ENCODE data around the gene FTCDNL1. TPM values are rescaled to one million over a fixed set of nuclear protein-coding genes. Genes with fewer than 3 reads are reported as not detected.
A peak's percentile ranks its signal among the peaks of the same experiment; 100 is the strongest.

FTCDNL1 gene
- total and polyA plus RNA-seq, 4 donors: 2.1 to 5.3 (median 4.1) TPM

GRCh38 chr2:199727306-199727705 is 123.7 kb downstream of the FTCDNL1 start:
- no peaks in the 10 kb centered on the region for H3K4me1 ChIP-seq (ENCODE audit: control insufficient read depth in 4 of 4, insufficient read depth in 4 of 4, low read length in 3 of 4)
- no peak overlapping the region for H3K9ac ChIP-seq (ENCODE audit: low read depth in 1 of 2, low read length in 2 of 2)
- H3K36me3 ChIP-seq (ENCODE audit: control insufficient read depth in 4 of 4, insufficient read depth in 3 of 4, low read depth in 1 of 4, low read length in 3 of 4): no peaks in the 10 kb centered on the region
- DNase-seq (ENCODE audit: low spot score): no peak
- H3K27me3 ChIP-seq (ENCODE audit: control insufficient read depth in 4 of 4, insufficient read depth in 4 of 4, low read length in 3 of 4): no peaks in the 10 kb centered on the region
- no peak overlapping the region for H3K4me3 ChIP-seq (ENCODE audit: low read depth in 1 of 3, low read length in 3 of 3)
- 96% methylated on average over 1 of the region's 1 CpG for WGBS
- H3K9me3 ChIP-seq (ENCODE audit: control insufficient read depth in 4 of 4, low read length in 3 of 4): no peaks in the 10 kb centered on the region
- no peak overlapping the region for H3K27ac ChIP-seq (ENCODE audit: low read depth in 1 of 2, low read length in 2 of 2)
- TF ChIP-seq MAX (IDR thresholded peaks at IDR 0.05): no peak
- no peak for TF ChIP-seq FOXA2 (IDR thresholded peaks at IDR 0.05)

GRCh38 chr2:199718074-199718473 is 132.9 kb downstream of the FTCDNL1 start:
- Histone ChIP-seq H3K27me3 (ENCODE audit: control insufficient read depth in 4 of 4, insufficient read depth in 4 of 4, low read length in 3 of 4) (no peaks in the 10 kb centered on the region), H3K4me3 (ENCODE audit: low read depth in 1 of 3, low read length in 3 of 3) (no peak overlapping the region), H3K27ac (ENCODE audit: low read depth in 1 of 2, low read length in 2 of 2) (no peak overlapping the region), H3K36me3 (ENCODE audit: control insufficient read depth in 4 of 4, insufficient read depth in 3 of 4, low read depth in 1 of 4, low read length in 3 of 4) (no peaks in the 10 kb centered on the region), H3K9ac (ENCODE audit: low read depth in 1 of 2, low read length in 2 of 2) (no peak overlapping the region), H3K4me1 (ENCODE audit: control insufficient read depth in 4 of 4, insufficient read depth in 4 of 4, low read length in 3 of 4) (no peaks in the 10 kb centered on the region), H3K9me3 (ENCODE audit: control insufficient read depth in 4 of 4, low read length in 3 of 4) (no peaks in the 10 kb centered on the region)
- DNase-seq (ENCODE audit: low spot score): no peak
- 72% methylated on average over 4 of the region's 4 CpGs for WGBS
- TF ChIP-seq HNF4A (conservative IDR thresholded peaks at IDR 0.05) (peak in 1 of 2 donors; percentile 61), SP1 (IDR thresholded peaks at IDR 0.05) (no peak)

GRCh38 chr2:199717587-199717907 is 133.4 kb downstream of the FTCDNL1 start:
- TF ChIP-seq RAD21 (IDR thresholded peaks at IDR 0.05) (no peak), HNF4A (conservative IDR thresholded peaks at IDR 0.05) (no peak)
- Histone ChIP-seq H3K36me3 (ENCODE audit: control insufficient read depth in 4 of 4, insufficient read depth in 3 of 4, low read depth in 1 of 4, low read length in 3 of 4) (no peaks in the 10 kb centered on the region), H3K4me3 (ENCODE audit: low read depth in 1 of 3, low read length in 3 of 3) (no peak overlapping the region), H3K9me3 (ENCODE audit: control insufficient read depth in 4 of 4, low read length in 3 of 4) (no peaks in the 10 kb centered on the region), H3K4me1 (ENCODE audit: control insufficient read depth in 4 of 4, insufficient read depth in 4 of 4, low read length in 3 of 4) (no peaks in the 10 kb centered on the region), H3K9ac (ENCODE audit: low read depth in 1 of 2, low read length in 2 of 2) (no peak overlapping the region), H3K27me3 (ENCODE audit: control insufficient read depth in 4 of 4, insufficient read depth in 4 of 4, low read length in 3 of 4) (no peaks in the 10 kb centered on the region), H3K27ac (ENCODE audit: low read depth in 1 of 2, low read length in 2 of 2) (no peak overlapping the region)
- DNase-seq (ENCODE audit: low spot score): no peak

GRCh38 chr2:199716807-199717586 is 134.0 kb downstream of the FTCDNL1 start:
- Histone ChIP-seq H3K4me1 (ENCODE audit: control insufficient read depth in 4 of 4, insufficient read depth in 4 of 4, low read length in 3 of 4) (no peaks in the 10 kb centered on the region), H3K27ac (ENCODE audit: low read depth in 1 of 2, low read length in 2 of 2) (no peak overlapping the region), H3K9ac (ENCODE audit: low read depth in 1 of 2, low read length in 2 of 2) (no peak overlapping the region), H3K4me3 (ENCODE audit: low read depth in 1 of 3, low read length in 3 of 3) (no peak overlapping the region), H3K36me3 (ENCODE audit: control insufficient read depth in 4 of 4, insufficient read depth in 3 of 4, low read depth in 1 of 4, low read length in 3 of 4) (no peaks in the 10 kb centered on the region), H3K27me3 (ENCODE audit: control insufficient read depth in 4 of 4, insufficient read depth in 4 of 4, low read length in 3 of 4) (no peaks in the 10 kb centered on the region), H3K9me3 (ENCODE audit: control insufficient read depth in 4 of 4, low read length in 3 of 4) (no peaks in the 10 kb centered on the region)
- TF ChIP-seq YY1 (IDR thresholded peaks at IDR 0.05) (no peak), RXRA (IDR thresholded peaks at IDR 0.05) (no peak), ATF3 (IDR thresholded peaks at IDR 0.05) (no peak), GABPA (IDR thresholded peaks at IDR 0.05 in 1 of 2, conservative IDR thresholded peaks at IDR 0.05 in 1 of 2) (no peak), JUND (IDR thresholded peaks at IDR 0.05) (no peak), FOXA1 (IDR thresholded peaks at IDR 0.05) (no peak), CTCF (IDR thresholded peaks at IDR 0.05; ENCODE audit: low read depth, low read length, missing input control) (no peak), SP1 (IDR thresholded peaks at IDR 0.05) (no peak), EGR1 (IDR thresholded peaks at IDR 0.05; ENCODE audit: low read depth in 2 of 2) (no peak), ZBTB33 (IDR thresholded peaks at IDR 0.05) (no peak)
- DNase-seq (ENCODE audit: low spot score): no peak
- WGBS: 63% methylated on average over 4 of the region's 4 CpGs

All from liver (tissue), 9 donors.